Measurements from ENCODE around the gene TGM4.

Gene TGM4

DNA sequence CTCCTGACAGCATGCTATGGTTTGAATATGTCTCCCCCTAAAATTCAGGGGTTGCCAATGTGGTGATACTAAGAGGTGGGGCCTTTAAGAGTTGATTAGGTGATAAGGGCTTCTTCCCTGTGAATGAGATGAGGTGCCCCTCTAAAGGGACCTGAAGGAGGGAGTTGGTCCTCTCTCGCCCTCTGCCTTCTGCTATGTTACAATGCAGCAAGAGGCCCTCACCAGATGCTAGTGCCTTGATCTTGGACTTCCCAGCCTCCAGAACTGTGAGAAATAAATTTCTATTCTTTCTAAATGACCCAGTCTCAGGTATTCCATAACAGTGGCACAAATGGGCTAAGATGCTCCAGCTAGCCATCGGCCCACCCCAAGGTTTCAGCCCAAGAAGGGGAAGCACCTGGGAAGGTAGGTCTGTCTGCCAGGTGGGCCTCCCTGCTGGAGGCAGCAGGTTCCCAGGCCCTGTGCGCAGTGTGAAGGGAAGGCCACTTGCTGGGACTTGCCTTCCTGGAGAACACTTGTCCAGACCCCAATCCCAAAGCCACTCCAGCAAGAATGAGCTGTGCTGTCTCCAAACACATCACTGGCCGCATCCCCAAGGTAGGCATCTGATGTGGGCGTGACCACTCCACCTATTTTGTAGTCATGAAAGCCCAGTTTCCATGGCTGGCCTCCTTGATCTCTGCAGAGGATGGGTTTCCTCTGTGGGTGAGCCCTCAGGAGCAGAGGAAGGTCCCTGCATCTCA, 9.0 kb downstream of the TGM4 start:
- DNase-seq, result no peak

DNA sequence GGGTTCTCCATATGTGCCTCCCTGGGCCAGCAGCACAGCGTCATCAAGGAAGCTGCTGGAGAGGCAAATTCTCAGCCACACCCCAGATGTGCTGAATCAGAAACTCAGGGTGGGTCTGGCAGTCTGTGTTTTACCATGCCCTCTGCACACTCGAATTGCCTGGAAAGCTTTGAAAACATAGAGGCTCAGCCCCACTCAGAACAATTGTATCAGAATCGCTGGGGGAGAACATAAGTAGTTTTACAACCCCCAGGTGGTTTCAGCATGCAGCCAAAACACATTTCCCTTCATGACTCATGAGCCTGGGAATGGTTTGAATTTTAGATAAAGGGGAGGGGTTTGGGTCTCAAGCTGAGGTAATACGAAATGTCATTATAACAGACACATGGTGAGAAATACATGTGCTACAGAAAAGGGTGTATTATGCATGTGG, 9.6 kb downstream of the TGM4 start:
- DNase-seq, result no peak

DNA sequence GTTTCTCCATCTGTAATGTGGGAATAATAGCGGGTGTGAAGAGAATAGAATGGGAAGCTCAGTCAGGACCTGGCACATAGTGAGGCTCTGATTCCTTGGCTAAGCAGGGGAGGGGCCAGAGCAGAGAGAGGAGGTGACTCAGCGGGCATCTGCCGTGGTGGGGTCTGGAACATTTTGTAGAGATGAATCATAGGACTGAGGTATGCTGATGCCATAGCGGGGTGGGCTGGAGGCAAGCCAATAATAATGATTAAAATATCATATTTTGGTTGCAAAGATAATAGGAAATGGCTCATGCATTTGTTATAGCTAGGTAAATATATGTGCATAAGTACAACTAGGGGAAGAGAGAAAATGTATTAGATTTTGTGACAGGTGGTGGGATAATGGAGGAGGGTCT, 11.2 kb downstream of the TGM4 start:
- no peak for DNase-seq

DNA sequence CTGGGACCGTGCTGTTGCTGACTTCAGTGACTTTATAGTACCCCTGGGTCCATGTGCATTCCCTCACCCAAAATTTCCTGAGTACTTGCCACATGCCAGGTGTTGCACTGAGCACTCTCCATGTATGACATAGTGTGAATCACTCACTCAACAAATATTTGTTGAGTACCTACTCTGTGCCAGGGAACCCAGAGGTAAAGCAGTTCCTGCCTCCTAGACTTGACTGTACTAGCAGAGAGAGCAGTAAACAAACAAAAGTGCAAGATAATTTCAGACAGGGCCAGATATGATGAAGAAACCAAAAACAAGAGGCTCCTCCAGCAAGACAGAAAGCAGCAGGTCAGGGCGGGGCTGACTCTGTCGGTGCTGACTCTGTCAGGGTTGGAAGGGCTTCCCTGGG, 12.2 kb downstream of the TGM4 start:
- DNase-seq, result no peak

DNA sequence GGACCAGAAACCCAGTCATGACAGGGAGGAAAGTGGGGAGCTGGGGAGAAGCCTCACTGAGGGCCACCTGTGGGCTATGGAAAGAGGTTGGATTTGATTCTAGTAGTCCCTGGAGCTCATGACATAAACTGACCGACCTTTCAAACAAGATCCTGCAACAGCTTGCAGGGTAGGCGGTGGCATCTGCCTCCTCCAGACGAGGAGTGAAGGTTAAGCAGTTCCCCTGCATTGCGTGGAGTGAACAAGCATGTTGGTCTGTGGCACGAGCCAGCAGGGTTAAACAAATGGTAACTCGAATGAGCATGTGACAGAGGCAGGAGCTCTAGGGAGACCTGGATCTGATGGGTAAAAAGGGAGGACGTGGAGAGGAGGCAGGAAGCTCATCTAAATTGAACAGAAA, 12.7 kb downstream of the TGM4 start:
- DNase-seq, result no peak

DNA sequence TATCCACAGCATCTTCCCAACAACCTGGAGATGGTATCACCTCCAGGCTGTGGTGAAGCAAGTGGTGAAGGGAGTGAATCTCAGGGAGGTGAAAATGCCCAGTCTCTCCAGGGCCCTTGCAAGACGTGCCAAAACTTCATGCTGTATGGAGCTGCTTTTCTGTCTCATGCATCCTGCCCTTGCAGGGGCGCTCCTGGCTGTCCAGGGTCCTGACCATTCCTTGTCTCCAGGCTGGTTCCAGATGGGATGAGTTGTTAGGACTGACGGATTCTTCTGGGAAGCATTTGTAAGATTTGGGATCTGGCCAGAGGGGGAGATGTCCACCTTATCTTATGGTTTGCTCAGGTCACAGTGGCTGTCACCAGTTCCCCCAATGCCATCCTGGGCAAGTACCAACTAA, 15.8 kb downstream of the TGM4 start:
- DNase-seq, result no peak

DNA sequence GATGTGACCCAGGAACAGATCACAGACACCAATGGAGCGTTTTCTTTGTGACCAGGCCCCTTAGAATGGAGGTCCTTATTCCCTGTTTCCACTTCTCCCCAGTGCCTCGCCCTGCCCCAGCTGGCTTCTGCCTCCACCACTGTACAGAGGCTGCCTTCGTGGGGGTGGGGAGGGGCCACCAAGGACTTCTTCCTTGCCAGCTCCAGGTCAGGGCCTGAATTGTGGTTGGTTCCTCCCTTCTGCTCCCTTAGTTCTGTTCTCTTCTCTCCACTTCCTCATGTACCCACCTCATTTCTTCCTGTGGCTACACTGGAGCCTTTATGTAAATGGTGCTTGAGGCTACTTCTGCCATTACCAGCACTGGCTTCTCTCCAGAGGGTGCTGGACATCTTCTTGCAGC, 16.4 kb downstream of the TGM4 start:
- no peak for DNase-seq

DNA sequence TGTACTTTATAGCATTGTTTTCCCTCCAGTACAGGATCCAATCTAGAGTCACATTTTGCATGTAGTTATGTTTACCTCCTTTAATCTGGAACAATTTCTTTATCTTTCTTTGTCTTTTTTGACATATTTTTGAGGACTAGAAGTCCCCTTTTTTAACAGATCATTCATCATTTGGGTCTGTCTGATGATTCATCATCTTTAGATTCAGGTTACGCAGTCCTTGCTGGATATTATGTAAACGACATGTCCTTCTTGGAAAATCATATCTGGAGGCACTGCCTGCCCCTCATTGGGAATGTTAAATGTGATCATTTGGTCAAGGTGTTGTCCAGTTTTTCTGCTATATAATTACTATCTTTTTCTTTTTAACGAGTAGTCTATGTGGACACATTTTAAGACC, 18.3 kb downstream of the TGM4 start:
- DNase-seq, result no peak

DNA sequence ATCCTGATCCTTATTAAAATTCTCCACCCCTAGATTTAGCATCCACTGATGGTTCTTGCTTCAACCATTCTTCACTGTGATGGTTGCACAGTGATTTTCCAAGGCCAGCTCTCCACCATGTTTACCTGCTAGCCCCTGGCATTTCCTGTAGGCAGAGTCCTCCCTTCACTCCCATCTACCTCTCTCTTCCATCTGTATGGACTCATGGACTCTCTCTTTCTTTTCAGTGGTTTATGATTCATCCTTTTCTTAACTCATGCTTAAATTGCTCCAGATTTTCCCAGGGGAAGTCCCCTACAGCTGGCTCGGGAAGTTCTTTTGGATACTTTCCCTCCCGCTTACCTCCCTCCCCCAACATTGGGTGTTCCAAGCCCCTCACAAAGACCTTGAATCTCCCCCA, 18.7 kb downstream of the TGM4 start:
- no peak for DNase-seq

DNA sequence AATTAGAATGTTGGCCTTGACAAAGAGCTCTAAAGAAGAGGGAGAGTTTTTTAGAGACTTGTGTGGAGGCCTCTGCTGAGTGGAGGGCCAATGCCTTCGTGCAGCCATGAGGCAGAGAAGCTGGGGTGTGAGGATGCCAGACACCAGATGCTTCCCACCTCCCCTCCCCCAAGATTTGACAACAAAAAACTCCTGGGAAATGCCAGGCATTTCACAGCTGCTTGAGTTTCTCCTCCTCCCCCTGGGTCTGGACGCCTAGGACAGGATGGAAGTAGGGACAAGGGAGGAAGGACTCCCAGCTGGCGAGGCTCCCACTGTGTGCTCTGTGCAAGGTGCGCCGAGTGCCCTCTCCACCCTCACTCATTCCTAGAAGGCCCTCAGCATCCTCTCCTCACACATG, 20.1 kb downstream of the TGM4 start:
- no peak for DNase-seq

DNA sequence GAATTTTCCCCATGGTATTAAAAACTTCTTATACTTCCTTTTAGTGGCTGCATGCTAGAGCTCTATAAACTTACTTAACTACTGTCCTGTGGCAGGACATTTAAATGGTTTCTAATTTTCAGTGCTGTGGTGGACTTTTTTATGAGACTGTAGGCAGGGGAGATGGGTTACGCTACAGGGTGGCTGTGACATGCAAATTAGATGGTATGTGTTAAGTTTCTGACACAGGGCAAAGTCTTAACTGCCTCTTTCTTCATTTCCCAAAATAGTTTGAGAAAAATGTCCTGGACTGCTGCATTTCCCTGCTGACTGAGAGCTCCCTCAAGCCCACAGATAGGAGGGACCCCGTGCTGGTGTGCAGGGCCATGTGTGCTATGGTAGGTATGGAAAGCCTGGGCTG, 22.0 kb downstream of the TGM4 start:
- no peak for DNase-seq

DNA sequence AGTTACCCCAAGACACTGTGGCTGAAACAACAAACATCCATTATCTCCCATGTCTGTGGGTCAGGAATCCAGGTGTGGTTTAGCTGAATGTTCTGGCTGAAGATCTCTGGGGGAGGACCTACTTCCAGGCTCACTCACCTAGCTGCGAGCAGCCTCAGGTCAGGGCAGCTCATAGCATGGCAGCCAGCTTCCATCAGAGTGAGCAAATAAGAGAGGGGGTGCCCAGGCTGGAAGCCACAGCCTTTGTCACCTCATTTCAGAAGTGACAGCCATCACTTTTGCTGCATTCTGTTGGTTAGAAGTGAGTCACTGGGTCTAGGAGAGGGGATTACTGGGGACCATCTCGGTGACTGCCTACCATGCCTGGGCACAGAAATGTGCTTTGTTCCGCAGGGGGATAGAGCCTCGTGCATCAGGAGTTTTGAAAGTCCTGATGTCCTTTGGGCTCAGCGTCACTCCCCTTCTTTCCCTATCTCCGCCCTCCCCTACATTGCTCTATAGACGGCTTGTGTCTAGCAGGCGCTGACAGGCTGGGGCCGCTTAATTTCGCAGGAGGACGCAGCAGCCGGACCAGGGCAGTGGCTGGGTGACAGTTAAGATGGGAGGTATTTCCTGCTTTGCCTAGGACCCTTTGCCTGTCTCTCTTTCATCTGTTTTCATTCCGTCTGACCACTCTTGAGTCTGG, 25.4 kb downstream of the TGM4 start:
- DNase-seq, result no peak

DNA sequence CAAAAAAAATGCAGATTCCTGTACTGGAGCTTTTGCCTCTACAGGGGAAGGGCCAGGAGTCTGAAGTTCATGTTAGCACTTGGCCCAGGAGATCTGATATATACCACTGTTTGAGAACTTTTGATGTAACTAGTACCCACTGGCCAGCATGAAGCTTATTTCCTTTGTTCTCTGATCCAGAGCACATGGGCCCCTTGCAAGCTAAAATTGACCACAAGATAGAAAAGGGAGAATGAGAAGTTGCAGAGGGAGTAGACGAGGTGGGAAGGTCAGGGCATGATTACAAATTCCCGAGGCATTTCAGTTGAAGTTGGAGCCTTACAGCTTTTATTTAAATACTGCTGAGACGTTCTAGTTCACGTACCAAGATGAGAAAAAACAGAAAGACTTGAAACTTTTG, 28.2 kb downstream of the TGM4 start:
- DNase-seq, result no peak

DNA sequence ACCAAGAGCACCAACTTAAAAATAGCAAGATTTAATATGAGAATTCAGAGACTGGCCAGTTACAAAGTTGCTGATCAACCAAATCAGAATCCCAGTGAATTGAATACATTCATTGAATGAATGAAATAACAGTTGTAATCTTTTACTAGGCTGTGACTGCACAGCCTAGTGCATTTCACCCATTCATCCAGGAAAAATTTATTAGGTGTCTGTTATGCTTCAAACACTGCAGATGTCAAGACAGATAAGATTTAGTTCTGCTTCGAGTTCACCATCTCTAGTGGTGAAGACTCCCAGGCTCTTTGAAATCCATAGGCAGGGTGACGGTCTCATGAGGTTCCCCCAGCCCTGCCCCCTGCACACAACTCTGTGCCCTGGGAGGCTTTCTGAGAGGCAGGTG, 28.9 kb downstream of the TGM4 start:
- DNase-seq, result no peak

DNA sequence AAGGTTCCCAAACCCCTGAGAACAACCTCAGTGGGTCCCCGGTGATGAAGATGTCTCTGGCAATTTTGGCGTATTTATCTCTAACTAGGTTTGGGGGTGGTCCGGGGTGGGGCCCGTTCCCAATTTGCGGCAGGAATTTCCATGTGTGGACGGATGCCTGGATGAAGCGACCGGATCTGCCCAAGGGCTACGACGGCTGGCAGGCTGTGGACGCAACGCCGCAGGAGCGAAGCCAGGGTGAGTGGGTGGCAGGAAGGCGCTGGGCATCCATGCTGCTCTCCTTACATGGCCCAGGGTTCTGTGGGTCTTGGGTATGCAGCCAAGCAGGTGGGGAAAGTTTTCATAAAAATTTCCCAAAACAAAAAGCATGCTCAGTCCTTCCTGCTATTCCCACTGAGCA, 29.3 kb downstream of the TGM4 start:
- DNase-seq, result no peak

DNA sequence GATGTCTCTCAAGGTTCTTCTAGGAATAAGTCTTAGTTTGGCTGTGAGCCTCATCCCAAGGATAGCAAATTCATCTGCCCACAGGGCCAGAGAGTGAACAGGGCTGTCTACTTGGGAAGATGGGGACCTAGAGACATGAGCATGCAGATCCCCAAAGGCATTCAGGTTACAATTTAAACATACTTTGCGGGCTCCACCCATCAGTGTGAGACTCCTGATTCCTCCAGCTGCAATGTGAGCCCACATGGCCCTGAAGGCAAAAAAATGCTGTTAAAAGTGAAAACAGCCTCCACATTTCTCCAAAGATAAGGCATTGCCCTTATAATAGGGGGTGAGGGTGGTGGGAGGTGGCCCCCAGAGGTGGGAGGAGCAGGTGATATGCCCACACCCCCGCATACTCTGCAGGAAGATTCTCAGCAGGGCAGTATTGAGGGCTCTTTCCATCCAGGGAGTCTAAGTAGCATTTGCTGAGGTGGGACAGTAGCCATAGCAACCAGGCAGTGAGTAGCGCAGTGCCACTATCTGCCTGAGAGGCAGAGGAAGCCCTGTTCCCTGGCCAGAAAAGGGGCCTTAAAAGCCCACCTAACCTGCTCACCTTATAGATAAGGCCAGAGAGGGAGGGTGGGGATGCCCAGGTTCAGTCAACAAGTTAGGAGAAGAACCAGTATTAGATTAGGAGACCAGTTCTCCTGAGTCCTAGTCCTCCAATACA, 31.2 kb downstream of the TGM4 start:
- no peak for DNase-seq

DNA sequence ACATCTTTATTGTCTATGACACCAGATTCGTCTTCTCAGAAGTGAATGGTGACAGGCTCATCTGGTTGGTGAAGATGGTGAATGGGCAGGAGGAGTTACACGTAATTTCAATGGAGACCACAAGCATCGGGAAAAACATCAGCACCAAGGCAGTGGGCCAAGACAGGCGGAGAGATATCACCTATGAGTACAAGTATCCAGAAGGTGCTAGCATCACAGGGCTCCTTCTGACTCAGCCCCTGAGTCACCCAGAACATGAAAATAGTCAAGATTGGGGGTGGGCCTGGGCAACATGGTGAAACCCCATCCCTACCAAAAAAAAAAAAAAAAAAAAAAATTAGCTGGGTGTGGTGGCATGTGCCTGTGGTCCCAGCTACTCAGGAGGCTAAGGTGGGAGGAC, 32.6 kb downstream of the TGM4 start:
- DNase-seq, result no peak

DNA sequence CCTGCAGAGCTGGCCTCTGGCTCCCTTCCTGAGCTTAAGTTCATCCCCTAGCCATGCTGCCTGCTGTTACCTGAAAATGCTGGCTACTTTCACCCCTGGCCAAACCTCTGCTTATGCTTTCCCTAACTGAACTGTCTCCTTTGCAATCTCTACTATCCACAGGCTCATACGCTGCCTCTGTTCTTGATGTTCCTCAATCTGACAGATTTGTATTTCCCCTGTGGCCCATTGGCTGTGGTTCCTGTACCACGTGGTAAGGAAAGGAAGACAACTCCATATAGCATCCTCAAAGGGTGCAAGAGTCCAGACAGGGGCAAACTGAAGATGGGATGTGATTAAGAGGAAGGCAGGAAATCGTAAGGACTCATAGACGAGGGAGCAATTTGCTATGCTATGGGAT, 33.2 kb downstream of the TGM4 start:
- DNase-seq, result no peak

DNA sequence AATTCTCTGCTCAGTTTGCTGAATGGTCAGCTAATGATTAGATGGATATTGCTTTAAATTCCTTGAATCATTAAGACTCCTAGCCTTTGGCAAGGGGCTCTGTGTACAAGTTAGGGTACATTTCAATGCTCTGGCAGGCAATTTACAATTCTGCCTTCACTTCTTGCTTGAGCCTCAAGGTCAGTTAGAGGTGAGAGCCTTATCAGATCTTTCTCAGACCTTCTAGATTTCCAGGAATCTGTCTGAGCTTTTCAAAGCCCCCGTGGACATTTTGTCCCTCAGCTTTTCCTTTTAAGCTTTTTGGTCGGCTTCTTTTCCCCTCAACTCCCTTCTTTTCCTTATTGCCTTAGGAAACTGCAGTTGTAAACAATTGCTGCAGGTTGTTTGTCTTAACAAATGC, 34.7 kb downstream of the TGM4 start:
- DNase-seq, result no peak

DNA sequence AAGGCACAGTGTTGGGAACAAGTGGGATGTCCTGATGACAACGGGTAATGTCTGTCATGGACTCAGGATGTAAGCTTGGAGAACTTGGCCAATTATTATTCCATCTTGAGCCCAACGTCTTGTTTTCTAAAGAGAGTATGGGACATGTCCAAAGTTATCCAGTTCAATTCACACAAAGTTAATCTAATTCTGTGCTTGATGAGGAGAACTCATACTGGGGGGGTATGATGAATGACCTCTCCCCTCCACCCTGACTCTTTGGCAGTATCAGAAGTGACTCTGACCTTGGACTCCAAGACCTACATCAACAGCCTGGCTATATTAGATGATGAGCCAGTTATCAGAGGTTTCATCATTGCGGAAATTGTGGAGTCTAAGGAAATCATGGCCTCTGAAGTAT, 36.3 kb downstream of the TGM4 start:
- DNase-seq, result no peak

DNA sequence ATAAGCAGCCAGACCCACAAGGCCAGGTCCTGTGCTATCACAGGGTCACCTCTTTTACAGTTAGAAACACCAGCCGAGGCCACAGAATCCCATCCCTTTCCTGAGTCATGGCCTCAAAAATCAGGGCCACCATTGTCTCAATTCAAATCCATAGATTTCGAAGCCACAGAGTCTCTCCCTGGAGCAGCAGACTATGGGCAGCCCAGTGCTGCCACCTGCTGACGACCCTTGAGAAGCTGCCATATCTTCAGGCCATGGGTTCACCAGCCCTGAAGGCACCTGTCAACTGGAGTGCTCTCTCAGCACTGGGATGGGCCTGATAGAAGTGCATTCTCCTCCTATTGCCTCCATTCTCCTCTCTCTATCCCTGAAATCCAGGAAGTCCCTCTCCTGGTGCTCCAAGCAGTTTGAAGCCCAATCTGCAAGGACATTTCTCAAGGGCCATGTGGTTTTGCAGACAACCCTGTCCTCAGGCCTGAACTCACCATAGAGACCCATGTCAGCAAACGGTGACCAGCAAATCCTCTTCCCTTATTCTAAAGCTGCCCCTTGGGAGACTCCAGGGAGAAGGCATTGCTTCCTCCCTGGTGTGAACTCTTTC, 39.6 kb downstream of the TGM4 start:
- DNase-seq, result peak; percentile 35

DNA sequence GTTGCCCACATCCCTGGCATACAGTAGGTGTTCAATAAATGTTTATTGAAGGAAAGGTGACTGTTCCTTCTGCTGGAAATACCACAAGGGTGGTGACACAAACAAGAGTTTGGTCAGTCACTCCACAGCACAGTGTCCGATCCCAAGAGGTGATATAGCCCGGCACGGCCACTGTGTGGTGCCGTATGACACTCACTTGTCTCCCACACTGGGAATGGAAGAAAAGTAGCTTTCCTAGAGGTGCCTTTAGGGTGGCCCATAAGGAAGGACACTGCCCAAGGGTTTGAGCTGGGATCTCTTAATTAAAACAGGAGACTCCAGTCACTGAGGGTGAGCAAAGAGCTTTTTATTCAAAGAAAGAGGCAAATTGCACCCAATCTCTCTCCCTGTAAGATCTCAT, 40.5 kb downstream of the TGM4 start:
- DNase-seq, result no peak

DNA sequence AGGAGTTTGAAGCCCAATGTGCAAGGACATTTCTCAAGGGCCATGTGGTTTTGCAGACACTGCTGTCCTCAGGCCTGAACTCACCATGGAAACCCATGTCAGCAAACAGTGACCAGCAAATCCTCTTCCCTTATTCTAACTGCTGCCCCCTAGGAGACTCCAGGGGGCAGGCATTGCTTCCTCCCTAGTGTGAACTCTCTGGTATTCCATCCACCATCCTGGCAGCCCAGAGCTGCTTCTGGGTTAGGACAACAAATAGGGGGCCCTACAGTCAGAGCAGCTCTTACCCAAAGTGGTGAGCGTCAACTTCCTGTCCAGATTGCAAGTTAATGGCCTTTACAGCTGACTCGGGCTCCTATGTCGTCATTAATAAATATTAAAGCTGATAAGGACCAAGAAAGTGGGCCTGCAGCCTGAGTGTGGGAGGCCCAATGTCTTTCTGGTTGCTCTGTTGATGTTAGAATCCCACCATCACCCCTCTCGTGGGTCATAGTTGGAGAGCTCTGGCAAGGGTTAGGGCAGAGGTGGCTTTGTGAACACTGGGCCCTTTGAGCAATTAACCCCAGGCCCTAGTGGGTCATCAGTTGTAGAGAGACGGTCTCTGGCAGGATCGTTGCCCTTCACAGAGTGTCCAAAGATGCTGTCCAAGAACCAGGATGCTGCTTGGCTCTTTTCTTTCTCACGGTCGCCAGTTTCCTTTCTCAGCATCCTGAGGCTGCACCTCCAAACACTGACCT, 41.5 kb downstream of the TGM4 start:
- DNase-seq, result no peak

Measured in KG1 (cell line).